Measurements from ENCODE around the gene TUBD1.

The TUBD1 gene

GRCh38 chr17:59828478-59828760 lies 64.3 kb downstream of the TUBD1 start:
- ATAC-seq: no peak
- TF ChIP-seq ZNF565 (CRISPR knock-in tag; conservative IDR thresholded peaks at IDR 0.05; ENCODE audit: low read depth) (no peak), OSR1 (CRISPR knock-in tag; IDR thresholded peaks at IDR 0.05) (no peak)

- TF ChIP-seq ZC3H10 (CRISPR knock-in tag; IDR thresholded peaks at IDR 0.05) (peak; percentile 52; the same call in 1 of the 2 replicates), TSHZ2 (CRISPR knock-in tag; IDR thresholded peaks at IDR 0.05) (no peak), SNAI2 (CRISPR knock-in tag; IDR thresholded peaks at IDR 0.05) (no peak), PATZ1 (CRISPR knock-in tag; IDR thresholded peaks at IDR 0.05; ENCODE audit: borderline replicate concordance) (peak; percentile 34; the same call in 1 of the 2 replicates), POU6F1 (CRISPR knock-in tag; IDR thresholded peaks at IDR 0.05; ENCODE audit: borderline replicate concordance, low read depth) (0 out of 2 replicates have a peak, but pooled peaks have one; percentile 39), ZFP3 (CRISPR knock-in tag; IDR thresholded peaks at IDR 0.05) (peak; percentile 20; the same call in 1 of the 2 replicates), ARNTL (CRISPR knock-in tag; IDR thresholded peaks at IDR 0.05; ENCODE audit: borderline replicate concordance, low read depth) (no peak), RARB (CRISPR knock-in tag; IDR thresholded peaks at IDR 0.05) (peak; percentile 87; the same call in 1 of the 2 replicates), ISL1 (CRISPR knock-in tag; IDR thresholded peaks at IDR 0.05) (peak; percentile 76), OSR1 (CRISPR knock-in tag; IDR thresholded peaks at IDR 0.05) (0 out of 2 replicates have a peak, but pooled peaks have one; percentile 47), ZNF70 (CRISPR knock-in tag; IDR thresholded peaks at IDR 0.05) (no peak), CSDC2 (CRISPR knock-in tag; IDR thresholded peaks at IDR 0.05) (peak; percentile 79; the same call in 1 of the 2 replicates)
- peak; percentile 46 for ATAC-seq
Measured at GRCh38 chr17:59827721-59828477, 64.8 kb downstream of the TUBD1 start.

- ATAC-seq: no peak
Measured at GRCh38 chr17:59826706-59827453, 65.9 kb downstream of the TUBD1 start.

GRCh38 chr17:59825533-59826322 lies 67.0 kb downstream of the TUBD1 start:
- ATAC-seq: peak; percentile 32
- TF ChIP-seq ESRRG (CRISPR knock-in tag; IDR thresholded peaks at IDR 0.05) (no peak), ZNF70 (CRISPR knock-in tag; IDR thresholded peaks at IDR 0.05) (no peak), ZFP30 (CRISPR knock-in tag; IDR thresholded peaks at IDR 0.05) (no peak), CSDC2 (CRISPR knock-in tag; IDR thresholded peaks at IDR 0.05) (peak; percentile 78; the same call in 1 of the 2 replicates), ZNF8 (CRISPR knock-in tag; IDR thresholded peaks at IDR 0.05) (peak; percentile 13; the same call in 1 of the 2 replicates), PPARA (CRISPR knock-in tag; IDR thresholded peaks at IDR 0.05; ENCODE audit: borderline replicate concordance) (no peak), ISL1 (CRISPR knock-in tag; IDR thresholded peaks at IDR 0.05) (peak; percentile 73), OSR1 (CRISPR knock-in tag; IDR thresholded peaks at IDR 0.05) (no peak), ZNF565 (CRISPR knock-in tag; conservative IDR thresholded peaks at IDR 0.05; ENCODE audit: low read depth) (no peak), CSRNP3 (CRISPR knock-in tag; IDR thresholded peaks at IDR 0.05) (0 out of 2 replicates have a peak, but pooled peaks have one; percentile 11), ARNTL (CRISPR knock-in tag; IDR thresholded peaks at IDR 0.05; ENCODE audit: borderline replicate concordance, low read depth) (no peak), SNAI2 (CRISPR knock-in tag; IDR thresholded peaks at IDR 0.05) (0 out of 2 replicates have a peak, but pooled peaks have one; percentile 77), TOX (CRISPR knock-in tag; IDR thresholded peaks at IDR 0.05; ENCODE audit: borderline replicate concordance) (no peak; the same call in 1 of the 2 replicates), TCF4 (CRISPR knock-in tag; IDR thresholded peaks at IDR 0.05; ENCODE audit: borderline replicate concordance) (no peak), ZC3H10 (CRISPR knock-in tag; IDR thresholded peaks at IDR 0.05) (0 out of 2 replicates have a peak, but pooled peaks have one; percentile 10), TSHZ2 (CRISPR knock-in tag; IDR thresholded peaks at IDR 0.05) (no peak)

More at GRCh38 chr17:59826706-59827453, 65.9 kb downstream of the TUBD1 start:
- no peak for TF ChIP-seq ZFP3 (CRISPR knock-in tag; IDR thresholded peaks at IDR 0.05)
- TF ChIP-seq CSDC2 (CRISPR knock-in tag; IDR thresholded peaks at IDR 0.05): peak; percentile 60; the same call in 1 of the 2 replicates

All from SK-N-SH treated with all-trans-retinoic acid at 6 μM for 48 hours (cell line).